Stimulated activated CD8-positive, alpha-beta memory T cell treated with anti-CD3 and anti-CD28 coated beads, Interleukin-12 subunit alpha, Interleukin-12 subunit beta, amount 100 ng/mL, for 24 hours (primary cell): Measurements from ENCODE around the gene BCDIN3D.
"Not testable (repeated sequence)": the region's sequence is repeated elsewhere in the genome, so short reads cannot be mapped to it uniquely, and the experiment has no call there.

Source experiments
- DNase-seq: peaks from one replicate; pipeline ENCODE4 v3.0.0-alpha.2; 2020; ENCODE audit errors: extremely low read depth

The BCDIN3D gene, protein sequence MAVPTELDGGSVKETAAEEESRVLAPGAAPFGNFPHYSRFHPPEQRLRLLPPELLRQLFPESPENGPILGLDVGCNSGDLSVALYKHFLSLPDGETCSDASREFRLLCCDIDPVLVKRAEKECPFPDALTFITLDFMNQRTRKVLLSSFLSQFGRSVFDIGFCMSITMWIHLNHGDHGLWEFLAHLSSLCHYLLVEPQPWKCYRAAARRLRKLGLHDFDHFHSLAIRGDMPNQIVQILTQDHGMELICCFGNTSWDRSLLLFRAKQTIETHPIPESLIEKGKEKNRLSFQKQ

DNA sequence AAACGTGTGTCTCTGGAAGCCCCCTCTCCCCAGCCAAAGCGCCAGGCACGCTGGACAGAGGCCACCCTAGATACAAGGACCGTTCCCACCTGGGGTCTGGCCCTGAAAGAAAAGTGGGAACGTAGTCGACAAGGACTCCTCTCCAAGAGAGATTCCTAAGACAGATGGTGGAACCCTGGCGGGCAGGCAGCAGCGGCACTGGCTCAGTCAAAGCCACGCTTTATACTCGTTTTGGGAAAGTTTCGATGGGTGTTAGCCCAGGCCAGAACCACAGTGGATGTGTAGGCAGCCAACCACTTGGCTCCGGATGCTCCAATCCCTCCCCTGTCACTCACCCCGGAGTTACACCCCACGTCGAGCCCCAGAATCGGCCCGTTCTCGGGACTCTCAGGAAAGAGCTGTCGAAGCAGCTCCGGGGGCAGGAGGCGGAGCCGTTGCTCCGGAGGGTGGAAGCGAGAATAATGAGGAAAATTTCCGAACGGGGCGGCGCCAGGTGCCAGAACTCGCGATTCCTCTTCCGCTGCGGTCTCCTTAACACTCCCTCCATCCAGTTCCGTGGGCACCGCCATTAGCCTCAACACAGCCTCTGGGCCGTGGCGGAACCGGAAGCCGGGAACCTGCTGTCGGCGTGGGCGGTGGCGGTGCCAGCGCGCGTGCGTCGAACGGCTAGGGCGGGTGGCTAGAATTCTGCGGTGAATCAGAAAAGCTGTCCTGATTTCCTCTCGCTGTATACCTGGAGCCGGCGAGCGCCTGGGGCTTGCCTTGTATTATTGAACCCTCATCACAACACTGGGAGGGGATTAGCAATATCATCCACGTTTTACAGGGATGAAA, at the start of gene BCDIN3D:
Gene BCDIN3D, minus strand, starts transcription at position 588 of the 834 bp plus-strand sequence. Its CDS starts 19 bp downstream, at position 569.
- DNase-seq, result peak; percentile 83

DNA sequence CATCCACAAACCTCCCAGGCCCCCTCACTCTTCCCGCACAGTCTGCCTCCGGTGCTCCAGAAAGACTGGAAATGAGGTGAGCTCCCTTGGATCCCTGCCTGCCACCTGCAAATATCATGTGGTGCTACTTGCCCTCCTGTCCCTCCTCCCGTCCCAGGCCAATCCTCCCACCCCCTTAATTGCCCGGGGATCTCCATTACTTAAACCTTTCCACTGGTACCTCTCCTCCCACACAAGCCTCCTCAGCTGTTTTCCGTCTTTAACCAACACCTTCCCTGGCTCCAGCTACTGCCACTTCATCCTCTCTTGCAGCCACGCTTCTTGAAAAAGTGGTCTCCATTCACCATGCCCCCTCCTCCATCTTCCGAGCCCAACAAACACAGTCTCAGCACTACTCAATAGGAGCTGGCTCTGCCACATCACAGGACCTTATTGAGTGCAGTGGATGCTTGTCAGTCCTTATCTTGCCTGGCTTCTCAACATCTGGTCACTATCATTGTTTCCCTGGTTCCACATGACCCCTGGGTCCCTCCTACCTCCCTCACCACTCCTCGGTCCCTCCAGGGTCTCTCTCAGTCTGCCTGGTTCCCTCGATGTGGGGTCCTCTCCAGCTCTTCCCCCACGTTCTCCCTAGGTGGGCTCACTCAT, 49.3 kb upstream of the BCDIN3D start:
- no peak for DNase-seq

DNA sequence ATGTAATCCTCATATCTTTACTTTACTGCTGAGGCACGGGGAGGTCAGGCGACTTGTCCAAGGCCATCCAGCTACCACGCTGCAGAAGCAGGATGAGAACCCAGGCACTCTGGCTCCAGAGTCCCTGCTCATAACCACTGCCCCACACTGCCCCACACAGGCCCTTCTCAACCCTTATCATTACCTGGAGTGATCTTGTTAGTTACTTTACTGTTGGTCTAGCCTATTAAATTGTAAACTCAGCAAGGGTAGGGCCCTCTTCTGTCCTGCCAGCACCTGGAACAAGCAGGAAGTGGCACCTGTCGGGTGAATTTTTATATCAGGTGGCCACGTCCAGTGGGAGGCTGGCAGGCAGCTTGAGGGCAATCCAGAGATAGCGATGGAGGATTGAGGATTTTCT, 48.6 kb upstream of the BCDIN3D start:
- DNase-seq, result no peak

DNA sequence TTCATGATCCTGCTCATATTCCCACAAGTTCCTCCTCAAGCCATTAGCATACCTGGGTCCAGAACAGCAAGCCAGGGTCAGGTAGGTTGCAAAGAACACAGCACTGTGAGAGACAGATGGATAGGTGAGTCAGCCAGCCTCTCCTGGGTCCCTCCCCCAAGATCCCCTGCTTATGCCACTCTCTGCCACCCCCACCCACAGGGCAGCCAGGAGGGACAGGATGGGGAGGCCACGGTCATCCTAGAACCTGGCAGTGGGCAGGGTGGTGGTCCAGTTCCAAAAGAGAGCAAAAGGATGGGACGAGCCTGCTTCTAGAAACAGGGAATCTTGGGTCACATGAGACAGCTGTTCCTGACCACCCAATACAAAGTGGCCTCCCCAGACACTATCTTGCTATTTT, 48.1 kb upstream of the BCDIN3D start:
- DNase-seq, result no peak

DNA sequence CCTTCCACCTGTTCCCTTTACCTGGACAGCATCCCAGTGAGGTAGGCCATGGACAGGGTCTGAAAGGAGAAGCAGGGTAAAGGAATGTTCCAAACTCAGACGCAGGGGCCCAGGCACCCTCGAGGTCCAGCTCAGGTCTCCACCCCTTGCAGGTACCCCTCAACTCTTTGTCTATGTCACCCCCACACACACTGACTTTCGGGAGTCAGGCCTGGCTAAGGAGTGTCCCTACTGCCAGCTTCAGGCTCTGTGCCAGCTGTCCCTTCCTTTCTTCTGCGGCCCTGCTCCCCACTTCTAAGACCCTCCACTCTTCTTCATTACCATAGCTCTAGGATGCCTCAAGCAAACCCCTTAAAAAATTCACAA, 47.2 kb upstream of the BCDIN3D start:
- DNase-seq, result no peak

DNA sequence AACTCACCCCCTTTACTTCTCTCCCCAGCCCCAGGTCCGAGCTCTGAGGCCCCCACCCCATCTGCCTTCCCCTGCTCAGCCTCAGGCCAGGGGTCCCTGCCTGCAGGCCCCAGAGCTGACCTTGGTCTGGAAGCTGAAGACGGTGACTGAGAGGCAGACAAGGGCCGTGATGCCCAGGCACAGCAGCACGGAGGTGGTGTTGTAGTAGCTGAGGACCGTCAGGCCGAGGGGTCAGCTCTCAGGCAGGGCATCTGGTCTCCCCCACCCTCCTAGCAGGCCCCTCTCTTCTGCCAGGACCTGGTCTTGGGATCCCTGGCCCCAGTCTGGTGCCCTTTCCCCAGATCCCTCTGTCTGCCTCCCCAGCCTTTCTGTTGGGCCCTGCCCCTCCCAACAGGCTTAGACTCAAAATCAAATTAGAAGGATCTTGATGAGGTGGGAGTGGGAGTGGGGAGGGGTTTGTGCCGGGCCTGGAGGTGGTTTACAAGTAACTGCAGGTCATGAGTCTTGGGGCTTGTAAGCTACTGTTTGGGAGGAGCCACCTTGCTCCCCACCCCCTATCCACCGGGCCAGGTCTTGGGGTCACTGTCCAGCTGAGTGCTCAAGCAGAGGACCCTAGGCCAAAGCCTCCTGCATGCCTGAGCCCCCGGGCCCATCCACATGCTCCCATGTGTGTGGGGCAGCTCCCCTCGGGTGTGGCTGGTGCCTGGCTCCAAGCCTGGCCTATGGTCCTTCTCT, 46.6 kb upstream of the BCDIN3D start:
- no peak for DNase-seq

DNA sequence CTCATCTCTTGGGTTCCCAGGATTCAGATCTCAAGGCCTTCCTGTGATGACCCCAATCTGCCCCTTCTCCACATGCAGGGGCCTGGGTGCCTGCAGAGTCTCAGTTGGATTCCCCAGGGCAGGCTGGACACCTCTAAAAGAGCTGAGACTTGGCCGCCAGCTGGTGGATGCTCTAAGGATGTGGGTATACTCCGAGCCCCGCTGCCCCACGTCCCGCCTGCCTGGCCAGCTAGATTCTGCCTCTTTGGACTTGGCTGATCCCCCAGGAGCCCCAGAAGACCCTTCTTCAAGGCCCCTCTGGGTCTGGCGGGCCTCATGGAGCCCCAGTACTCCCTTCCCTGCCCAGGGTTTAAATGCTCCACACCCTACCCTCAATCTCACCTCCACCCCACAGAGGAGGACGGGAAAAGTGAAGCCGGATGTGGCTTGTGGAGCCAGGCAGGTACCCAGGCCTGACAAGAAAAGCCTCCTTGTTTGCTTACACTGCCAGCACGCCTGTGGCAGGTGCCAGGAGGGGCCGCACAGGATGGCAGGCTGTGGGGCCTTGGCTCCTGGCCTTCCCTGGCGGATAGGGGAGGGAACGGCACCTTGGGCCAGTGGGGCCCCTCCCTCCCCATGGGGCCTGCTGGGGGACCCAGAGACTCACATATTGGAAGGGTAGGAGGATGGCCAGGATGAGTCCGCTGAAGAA, 45.7 kb upstream of the BCDIN3D start:
- no peak for DNase-seq

DNA sequence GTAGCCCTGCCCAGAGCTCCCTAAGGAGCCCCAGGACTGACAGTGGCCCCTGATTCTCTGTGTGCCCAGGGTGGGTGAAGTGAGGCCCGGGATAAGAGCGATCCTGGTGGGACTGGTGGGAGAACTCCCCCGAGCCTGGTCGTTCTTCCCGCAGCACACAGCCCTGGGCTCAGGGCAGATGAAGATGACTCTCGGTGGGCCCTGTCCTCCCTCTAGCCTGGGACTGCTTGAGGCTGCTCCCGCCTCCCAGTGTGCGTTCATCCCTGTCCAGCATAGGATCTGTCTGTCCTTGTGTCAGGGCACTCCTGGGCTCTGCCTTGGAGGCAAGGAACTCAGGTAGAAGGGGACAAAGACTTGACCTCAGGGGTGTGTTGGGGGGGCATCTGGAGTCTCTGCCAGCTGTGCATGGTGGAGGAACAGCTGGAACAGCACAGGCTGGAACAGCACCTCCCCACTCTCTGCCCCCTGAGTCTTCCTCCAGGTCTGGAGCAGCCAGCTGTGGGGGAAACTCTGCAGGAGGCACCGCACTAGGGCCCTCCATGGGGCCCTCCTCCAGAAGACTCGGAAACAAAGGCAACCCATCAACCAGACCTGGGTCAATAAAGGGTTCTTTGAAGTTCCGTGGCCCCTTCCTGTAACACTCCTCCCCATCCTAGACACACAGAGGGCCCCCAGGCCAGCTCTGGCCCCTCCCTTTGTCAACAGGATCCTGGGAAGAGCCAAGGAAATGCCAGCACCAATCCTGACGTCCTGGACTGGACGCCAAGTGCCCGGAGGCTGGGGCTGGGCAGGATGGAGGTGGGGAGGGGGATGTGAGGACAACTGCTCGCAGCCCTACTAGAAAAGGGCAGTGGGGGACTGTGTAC, 44.9 kb upstream of the BCDIN3D start:
- DNase-seq, result no peak

DNA sequence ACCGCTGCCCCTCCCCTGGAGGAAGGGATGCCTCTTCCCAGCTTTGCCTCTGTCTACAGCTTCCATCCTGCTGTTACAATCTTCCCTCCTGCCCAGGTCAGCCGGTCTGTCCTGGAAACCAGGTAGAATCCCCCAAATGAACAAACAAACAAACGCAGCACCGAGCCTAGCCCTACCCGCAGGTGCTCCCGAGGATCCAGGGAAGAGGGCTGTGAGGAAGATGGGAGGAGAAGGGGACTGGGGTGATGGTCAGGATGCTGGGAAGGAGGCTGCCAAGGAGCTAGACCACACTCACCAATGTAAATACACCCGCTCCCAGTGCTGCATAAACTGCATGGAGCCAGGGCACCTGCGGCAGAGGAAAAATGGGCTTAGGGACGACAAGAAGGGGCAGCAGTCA, 44.2 kb upstream of the BCDIN3D start:
- no peak for DNase-seq

DNA sequence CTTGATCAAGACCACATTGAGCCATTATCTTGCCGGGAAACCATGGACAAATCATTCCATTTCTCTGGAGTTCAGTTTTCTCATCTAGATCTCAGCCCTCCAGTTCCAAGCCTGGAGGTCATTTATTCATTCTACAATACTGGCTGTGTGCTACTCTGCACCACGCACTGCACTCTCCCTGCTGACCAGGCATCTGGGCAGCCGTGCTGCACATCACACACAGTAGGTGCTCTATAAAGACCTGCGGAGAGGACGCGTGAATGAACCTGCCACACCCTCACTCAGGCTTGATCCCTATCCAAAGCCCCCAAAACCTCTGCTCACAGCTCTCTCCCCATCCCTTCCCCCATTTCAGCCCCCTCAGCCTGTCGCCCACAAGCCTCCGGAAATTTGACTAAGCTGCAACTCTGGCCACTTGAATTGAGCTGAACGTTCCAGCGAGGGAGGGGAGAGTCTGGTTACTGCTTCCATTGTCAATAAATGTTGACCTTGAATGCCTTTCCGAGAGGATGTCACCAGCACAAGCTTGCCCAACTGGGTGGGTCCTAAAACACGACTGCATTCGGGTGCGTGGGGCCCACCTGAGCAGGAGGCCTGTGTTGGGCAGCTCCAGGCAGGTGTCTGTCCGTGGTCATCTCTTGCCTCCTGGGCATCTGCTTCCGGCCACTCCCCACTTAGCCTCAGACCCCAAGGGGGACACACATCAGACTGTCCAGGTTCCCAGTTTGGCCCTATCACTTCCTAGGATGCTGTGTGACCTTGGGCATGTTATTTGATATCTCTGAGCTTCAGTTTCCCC, 43.0 kb upstream of the BCDIN3D start:
- DNase-seq, result no peak

DNA sequence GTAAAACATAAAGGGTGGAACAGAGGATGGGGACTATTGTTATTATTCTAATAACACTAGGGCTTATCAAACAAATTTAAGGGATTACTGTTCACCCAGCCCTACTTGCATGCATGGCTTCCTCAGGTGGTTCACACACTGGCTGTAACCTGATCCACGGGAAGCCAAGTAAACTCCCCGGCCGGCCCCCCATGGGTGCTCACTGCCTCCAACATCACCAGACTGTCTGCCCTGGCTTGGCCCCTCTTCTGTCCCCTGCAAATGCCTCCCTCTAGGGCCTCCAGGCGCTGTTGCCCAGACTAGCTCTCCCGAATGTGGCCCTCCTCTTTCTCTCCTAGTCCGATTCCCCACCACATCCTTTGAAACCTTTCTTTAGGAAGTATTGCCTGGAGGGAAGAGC, 42.2 kb upstream of the BCDIN3D start:
- DNase-seq, result no peak

DNA sequence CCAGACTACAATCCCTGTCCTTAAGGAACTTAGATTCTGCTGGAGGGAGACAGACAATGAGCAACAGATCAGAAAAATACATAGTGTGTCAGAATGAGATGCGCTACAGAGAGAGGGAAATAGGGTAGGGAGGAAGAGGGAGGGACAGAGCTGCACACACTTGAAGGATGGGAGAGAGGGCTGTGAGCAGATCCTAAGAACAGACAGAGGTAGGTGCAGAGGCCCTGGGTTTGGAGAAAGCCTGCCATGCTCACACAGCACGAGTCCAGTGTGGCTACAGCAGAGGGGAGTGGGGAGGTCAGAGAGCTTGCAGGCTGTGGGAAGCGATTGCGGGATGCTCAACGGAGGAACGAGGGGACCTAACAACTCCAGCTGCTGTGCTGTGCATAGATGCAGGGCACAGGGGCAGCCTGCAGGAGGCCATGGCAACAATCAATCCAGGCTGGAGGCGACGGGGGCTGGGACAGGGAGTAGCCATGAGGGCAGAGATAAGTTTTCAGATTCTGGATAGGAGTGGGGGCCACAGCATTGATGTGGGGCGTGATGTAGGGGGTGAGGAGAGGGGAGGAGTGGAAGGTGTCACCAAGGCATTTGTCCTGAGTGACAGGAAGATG, 40.1 kb upstream of the BCDIN3D start:
- no peak for DNase-seq

DNA sequence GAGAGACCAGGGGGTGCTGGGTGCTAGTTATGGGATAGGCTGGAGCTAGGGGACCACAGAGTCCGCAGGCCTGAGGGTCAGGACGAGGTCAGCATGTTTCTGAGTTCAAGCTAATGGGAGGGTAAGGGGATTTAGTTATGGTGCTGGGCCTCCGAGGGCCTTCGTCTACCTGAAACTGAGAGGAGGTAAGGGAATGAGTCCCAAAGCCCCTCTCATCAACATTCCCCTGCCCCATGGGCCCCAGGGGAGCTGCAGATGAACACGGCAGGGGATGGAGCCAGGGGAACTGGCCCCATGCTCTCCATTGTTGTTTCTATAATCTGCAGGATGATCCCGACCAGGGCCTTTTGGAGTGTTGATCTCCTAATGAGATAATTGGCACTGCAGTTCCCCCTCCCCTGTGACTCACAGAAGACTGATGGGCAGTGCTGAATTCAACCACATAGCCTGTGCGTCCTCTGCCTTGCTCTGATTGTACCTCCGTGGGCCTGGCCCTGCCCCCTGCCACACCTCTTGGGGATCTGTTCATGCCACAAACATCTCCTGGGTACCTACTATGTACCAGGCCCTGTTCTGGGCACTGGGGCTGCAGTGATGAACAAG, 39.4 kb upstream of the BCDIN3D start:
- no peak for DNase-seq

DNA sequence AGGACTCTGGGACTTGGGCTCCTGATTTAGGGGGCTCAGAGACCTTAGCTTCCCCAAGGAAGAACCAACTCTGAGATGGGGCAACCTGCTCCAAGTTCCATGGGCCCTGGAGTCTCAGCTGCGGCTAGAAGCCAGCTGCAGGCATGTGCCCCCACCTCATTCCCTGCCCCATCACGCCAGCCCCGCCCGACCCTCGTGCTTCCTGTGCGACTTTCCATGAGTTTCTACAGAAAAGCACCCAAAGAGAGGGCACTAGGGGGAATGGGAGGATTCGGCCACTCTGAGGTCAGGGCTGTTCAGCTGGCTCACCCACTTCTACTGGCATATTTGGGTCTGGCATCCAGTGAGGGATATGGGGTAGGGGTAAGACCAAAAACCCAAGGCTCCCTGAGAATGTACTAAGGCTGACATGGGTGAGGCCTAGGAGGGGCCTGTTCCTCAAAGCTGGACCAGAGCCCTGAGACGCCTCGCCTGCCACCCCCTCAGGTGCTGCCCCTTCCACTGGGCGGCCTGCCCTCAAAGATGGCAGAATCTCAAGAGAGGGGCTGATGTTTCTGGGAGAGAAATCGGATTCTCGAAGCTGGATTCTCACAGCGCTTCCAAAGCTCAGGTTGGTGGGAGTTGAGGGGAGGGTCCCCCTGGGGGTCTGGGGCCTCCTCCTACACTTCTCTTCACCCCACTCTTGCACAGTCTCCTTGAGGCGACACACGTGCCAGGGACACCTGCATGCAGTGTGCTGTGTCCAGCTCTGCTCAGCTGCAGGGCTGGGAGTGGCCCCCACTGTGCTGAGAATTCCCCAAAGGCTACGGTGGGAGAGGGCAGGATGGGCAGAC, 38.7 kb upstream of the BCDIN3D start:
- no peak for DNase-seq

DNA sequence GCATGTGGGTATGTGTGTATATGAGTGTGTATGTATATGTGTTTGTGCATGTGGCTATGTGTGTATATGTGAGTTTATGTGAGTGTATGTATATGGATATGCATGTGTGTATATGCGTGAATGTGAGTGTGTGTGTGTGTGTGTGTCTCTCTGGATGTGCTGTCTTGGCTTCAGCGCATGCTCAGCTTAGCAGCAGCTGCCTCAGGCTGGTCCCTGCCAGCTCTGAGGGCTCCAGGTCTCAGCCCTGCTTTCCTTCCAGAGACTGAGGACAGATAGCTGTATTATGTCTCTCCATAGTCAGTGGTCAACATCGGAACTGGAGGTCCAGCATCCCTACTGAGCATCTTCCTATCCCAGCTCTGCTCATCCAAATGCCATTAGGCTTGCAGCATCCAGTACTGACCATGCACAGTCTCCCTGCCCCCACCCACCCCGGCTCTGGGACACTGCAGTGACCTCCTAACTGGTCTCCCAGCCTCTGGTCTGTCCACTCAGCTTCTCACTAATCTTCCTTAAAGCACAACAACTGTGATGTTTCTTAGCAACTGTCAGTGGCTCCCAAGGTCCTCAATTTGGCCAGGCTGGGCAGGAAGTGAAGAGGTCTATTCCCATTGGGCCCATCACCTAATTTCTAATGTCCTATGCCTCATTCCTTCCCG, 38.0 kb upstream of the BCDIN3D start:
- no peak for DNase-seq

DNA sequence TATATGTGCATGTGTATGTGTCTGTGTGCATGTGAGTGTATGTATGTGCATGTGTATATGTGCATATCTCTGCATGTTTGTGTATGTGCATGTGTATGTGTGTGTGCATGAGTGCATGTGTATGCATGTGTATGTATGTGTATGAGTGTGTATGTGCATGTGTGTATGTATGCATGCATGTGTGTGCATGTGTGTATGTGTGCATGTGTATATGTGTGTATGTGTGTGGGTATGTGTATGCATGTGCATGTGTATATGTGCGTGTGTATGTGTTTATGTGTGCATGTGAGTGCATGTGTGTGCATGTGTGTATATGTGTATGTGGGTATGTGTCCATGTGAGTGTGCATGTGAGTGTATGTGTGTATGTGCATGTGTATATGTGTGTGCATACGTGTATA, 36.2 kb upstream of the BCDIN3D start:
- DNase-seq, result not testable (repeated sequence)

DNA sequence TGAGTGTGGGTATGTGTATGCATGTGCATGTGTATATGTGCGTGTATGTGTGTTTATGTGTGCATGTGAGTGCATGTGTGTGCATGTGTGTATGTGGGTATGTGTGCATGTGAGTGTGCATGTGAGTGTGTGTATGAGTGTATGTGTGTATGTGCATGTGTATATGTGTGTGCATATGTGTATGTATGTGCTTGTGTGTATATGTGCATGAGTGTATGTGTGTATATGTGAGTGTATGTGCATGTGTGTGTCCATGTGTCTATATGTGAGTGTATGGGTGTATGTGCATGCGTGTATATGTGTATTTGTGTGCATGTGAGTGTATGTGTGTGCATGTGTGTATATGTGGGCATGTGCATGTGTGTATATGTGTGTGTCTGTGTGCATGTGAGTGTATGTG, 35.1 kb upstream of the BCDIN3D start:
- DNase-seq, result no peak
